Left lung (tissue), 10 donors: ENCODE measurements around the gene RRP1. TPM values are rescaled to one million over a fixed set of nuclear protein-coding genes. Genes with fewer than 3 reads are reported as not detected.
A peak's percentile ranks its signal among the peaks of the same experiment; 100 is the strongest.

ENCODE experiments used
- ATAC-seq: fragments of 200-7000 bp; cut with Tn5 transposase; one replicate; pipeline ENCODE4 v1.9.1; 2020; ENCODE audit warnings: moderate library complexity
- DNase-seq, 4 donors: peaks; one replicate each; pipeline ENCODE4 v3.0.0-alpha.2; 2013 to 2020
- H3K27ac ChIP-seq, 2 donors: fragments of 200-600 bp; sonication (generic) in 1 of 2; one replicate each; pipeline versions ENCODE4 v1.5.0 to v1.8.0; 2020 to 2021
- H3K27me3 ChIP-seq, 2 donors: fragments of 200-600 bp; sonication (generic) in 1 of 2; one replicate each; pipeline versions ENCODE4 v1.5.0 to v1.8.0; 2020 to 2021
- H3K36me3 ChIP-seq, 2 donors: fragments of 200-600 bp; sonication (generic) in 1 of 2; one replicate each; pipeline versions ENCODE4 v1.5.0 to v1.8.0; 2020 to 2021
- H3K4me1 ChIP-seq, 2 donors: fragments of 200-600 bp; one replicate each; pipeline ENCODE4 v1.8.0; 2021
- H3K4me3 ChIP-seq, 2 donors: fragments of 200-600 bp; sonication (generic) in 1 of 2; one replicate each; pipeline versions ENCODE4 v1.5.0 to v1.8.0; 2020 to 2021; ENCODE audit warnings: mild to moderate bottlenecking in 1 of 2
- H3K9me3 ChIP-seq, 2 donors: fragments of 200-600 bp; sonication (generic) in 1 of 2; one replicate each; pipeline versions ENCODE4 v1.5.0 to v1.8.0; 2020 to 2021
- intact Hi-C, 2 donors: fragments of 100-400 bp; cut with DNase I; formaldehyde crosslinking; loops; one replicate each; pipeline versions ENCODE4 v1.11.2 to v1.14.2; 2022
- polyA plus RNA-seq, 6 donors: library from polyadenylated mRNA; unstranded; fragments of 120-200 nt; gene quantifications; one replicate each; pipeline ENCODE4 v1.2.1, GENCODE V29; 2013; ENCODE audit not compliant: insufficient read length in 6 of 6
- total RNA-seq, 2 donors: library from RNA; stranded (reverse); fragmentation: NEBNext Ultra II Directional; extraction: Animal tissue kit (Norgen Biotek cat#: 25700); gene quantifications; one replicate each; pipeline ENCODE4 v1.2.1, GENCODE V29; 2021
- TF ChIP-seq, protein P1 (sequence below), 2 donors: fragments of 200-600 bp; sonication (generic) in 1 of 2; IDR thresholded peaks; one replicate each; pipeline versions ENCODE4 v1.5.0 to v1.8.0; 2021; ENCODE audit warnings: antibody characterized with exemption in 2 of 2
- donor health status: DM: no; HTN: yes; CAD: no.
- donor health status: DM: no; HTN: no; CAD: no.

Gene RRP1
- total and polyA plus RNA-seq, 8 donors: 16.1 to 28.0 (median 26.2) TPM

DNA sequence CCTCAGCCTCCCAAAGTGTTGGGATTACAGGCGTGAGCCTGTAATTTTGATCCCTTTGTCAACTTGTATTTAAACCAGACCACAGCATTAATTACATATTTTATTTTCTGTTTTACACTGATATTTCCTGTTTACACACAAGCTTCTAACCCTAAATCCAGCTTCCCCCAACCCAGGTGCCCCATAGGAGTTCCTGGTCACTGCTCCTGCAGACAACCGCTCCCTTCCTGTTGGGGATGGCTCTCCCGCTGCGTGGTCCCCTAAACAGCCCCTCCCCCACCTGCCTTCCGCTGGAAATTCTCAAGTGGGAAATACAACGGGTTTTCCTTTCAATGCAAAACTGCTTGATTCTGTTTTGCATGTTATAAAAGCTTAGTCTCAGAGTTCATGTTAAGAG is 17.0 kb upstream of the RRP1 start:
- intact Hi-C loops: loop anchor here in 1 of 2 donors (10.0 kb wide), 1 partner anchor 58 kb away; the partner anchor contains the start of gene PDXK
- H3K9me3 ChIP-seq: no peaks in the 10 kb centered on the region
- peaks cover 0 to 24% of the 10 kb centered on the region in 2 donors for H3K36me3 ChIP-seq
- H3K27me3 ChIP-seq: no peaks in the 10 kb centered on the region
- TF ChIP-seq, protein P1, sequence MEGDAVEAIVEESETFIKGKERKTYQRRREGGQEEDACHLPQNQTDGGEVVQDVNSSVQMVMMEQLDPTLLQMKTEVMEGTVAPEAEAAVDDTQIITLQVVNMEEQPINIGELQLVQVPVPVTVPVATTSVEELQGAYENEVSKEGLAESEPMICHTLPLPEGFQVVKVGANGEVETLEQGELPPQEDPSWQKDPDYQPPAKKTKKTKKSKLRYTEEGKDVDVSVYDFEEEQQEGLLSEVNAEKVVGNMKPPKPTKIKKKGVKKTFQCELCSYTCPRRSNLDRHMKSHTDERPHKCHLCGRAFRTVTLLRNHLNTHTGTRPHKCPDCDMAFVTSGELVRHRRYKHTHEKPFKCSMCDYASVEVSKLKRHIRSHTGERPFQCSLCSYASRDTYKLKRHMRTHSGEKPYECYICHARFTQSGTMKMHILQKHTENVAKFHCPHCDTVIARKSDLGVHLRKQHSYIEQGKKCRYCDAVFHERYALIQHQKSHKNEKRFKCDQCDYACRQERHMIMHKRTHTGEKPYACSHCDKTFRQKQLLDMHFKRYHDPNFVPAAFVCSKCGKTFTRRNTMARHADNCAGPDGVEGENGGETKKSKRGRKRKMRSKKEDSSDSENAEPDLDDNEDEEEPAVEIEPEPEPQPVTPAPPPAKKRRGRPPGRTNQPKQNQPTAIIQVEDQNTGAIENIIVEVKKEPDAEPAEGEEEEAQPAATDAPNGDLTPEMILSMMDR (IDR thresholded peaks at IDR 0.05): no peak
- peaks cover 12 to 53% of the 10 kb centered on the region in 2 donors for H3K4me1 ChIP-seq
- no peak for DNase-seq
- H3K4me3 ChIP-seq: no peak overlapping the region
- H3K27ac ChIP-seq: peak overlapping the region in 1 of 2 donors; percentile 45
- ATAC-seq: no peak

DNA sequence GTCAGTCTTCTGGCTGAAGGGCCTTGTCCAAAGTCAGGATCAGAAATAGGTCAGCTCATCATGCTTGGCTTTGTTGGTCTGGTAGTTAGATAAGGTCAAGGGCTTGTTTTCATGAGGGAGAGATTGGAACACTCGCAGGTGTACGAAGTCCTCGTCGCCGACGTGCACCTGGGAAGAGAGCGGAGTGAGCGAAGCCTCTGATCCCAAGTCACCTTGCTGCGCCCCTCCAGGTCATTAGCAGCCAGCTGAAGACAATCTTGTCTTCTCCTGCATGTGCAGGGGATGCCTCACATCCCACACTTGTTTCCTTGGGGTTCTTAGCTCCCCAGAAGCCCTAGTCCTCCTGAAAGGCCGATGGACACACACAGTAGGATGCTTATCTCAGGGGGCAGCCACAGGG is 15.2 kb upstream of the RRP1 start:
- no peak overlapping the region for H3K27ac ChIP-seq
- intact Hi-C loops: loop anchor here in 1 of 2 donors (10.0 kb wide), 1 partner anchor 59 kb away; the partner anchor contains the start of gene PDXK
- no peak for ATAC-seq
- no peaks in the 10 kb centered on the region for H3K27me3 ChIP-seq
- DNase-seq: no peak
- TF ChIP-seq, protein P1 (IDR thresholded peaks at IDR 0.05): no peak
- no peaks in the 10 kb centered on the region for H3K9me3 ChIP-seq
- peaks cover 8 to 42% of the 10 kb centered on the region in 2 donors for H3K4me1 ChIP-seq
- H3K4me3 ChIP-seq: peak overlapping the region in 1 of 2 donors; percentile 97
- peaks cover 0 to 24% of the 10 kb centered on the region in 2 donors for H3K36me3 ChIP-seq

DNA sequence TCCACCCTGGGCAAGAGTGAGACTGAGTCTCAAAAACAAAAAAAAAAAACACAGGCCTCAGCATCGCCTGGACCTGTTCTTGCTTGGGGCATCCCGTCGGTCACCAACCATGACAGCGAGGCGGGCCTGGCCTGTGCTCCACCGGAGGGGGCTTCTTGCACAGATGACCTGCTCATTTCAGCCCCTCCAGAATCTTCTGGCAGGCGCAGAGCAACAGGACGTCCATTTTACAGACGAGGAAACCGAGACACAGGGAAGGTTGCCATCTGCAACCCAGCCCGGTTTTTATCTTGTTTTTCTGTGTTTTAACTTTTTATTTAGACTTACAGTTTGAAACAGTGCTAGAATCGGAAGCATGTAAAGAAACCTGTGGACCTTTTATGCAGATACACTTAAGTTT is 14.2 kb upstream of the RRP1 start:
- H3K4me3 ChIP-seq: peak overlapping the region; percentile 77 to 97
- peaks cover 0 to 24% of the 10 kb centered on the region in 2 donors for H3K36me3 ChIP-seq
- no peaks in the 10 kb centered on the region for H3K9me3 ChIP-seq
- DNase-seq: no peak
- ATAC-seq: no peak
- intact Hi-C loops: loop anchor here in 1 of 2 donors (10.0 kb wide), 1 partner anchor 60 kb away; the partner anchor contains the start of gene PDXK
- peak overlapping the region; percentile 85 to 92 for H3K27ac ChIP-seq
- H3K27me3 ChIP-seq: no peaks in the 10 kb centered on the region
- TF ChIP-seq, protein P1 (IDR thresholded peaks at IDR 0.05): no peak
- H3K4me1 ChIP-seq: peaks cover 8 to 42% of the 10 kb centered on the region in 2 donors

DNA sequence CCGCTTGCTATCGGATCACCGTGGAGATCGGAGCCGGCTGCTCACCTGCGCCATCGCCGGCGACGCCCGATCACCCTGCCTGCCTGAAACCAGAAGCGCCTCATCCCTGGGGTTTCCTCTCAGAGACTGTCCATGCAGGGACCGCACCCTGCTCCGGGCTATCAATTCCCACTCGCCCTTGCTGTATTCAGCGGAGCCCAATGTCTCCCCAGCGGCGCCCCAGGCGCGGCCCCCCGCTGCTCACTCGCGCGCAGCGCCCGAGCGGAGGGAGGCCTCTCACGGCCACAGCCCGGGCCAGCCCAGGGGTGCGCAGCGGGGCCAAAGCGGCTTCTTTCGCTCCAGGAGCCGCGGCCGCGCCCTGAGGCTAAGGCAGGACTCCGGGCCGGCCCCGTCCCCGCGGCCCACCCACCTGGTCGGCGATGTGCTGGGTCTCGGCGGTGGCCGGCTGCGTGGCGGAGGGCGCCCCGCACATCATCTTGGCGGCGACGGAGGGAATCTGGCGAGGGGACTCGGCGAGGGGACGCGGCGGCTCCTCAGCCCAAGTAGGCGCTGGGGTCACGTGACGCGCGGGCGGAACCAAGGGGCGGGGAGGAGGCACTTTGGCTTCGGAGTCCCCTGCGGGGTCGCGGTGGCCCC is 13.5 kb upstream of the RRP1 start, which contains the start of gene CSTB:
Gene CSTB, minus strand, starts transcription at position 514 of the 636 bp plus-strand sequence. Its CDS starts 39 bp downstream, at position 475.
- peak; percentile 79 for ATAC-seq
- peak; percentile 74 to 98 (median 84) for DNase-seq
- Histone ChIP-seq H3K36me3 (peaks cover 0 to 24% of the 10 kb centered on the region in 2 donors), H3K4me1 (peaks cover 8 to 42% of the 10 kb centered on the region in 2 donors), H3K9me3 (no peaks in the 10 kb centered on the region), H3K4me3 (peak within 1 kb of the TSS; percentile 77 to 97), H3K27ac (peak within 1 kb of the TSS; percentile 85 to 92), H3K27me3 (no peaks in the 10 kb centered on the region)
- TF ChIP-seq, protein P1 (IDR thresholded peaks at IDR 0.05): no peak
- intact Hi-C loops: loop anchor here in 1 of 2 donors (10.0 kb wide), 1 partner anchor 61 kb away; the partner anchor contains the start of gene PDXK

DNA sequence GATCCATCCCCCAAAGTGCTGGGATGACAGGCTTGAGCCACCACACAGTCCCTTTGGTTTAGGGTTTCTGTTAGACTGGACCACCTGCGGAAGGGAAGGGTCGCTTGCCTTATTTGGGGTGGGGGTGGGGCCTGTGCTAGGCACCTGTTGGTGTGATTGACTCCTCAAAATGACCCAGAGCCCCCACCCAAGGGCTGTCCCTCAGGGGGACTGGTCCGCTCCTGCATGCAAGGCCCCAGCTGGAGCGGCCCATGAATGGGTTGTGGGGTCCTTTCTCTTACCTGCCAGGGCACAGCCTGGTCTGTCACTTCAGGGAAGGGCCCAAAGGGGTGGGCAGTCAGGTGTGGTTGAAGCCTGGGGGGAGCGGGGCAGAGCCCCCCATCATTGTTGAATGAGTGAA is 11.4 kb upstream of the RRP1 start:
- no peaks in the 10 kb centered on the region for H3K9me3 ChIP-seq
- ATAC-seq (no peak), DNase-seq (peak in 1 of 4 donors; percentile 60)
- intact Hi-C loops: loop anchor here in 1 of 2 donors (10.0 kb wide), 1 partner anchor 63 kb away; the partner anchor contains the start of gene PDXK
- TF ChIP-seq, protein P1 (IDR thresholded peaks at IDR 0.05): no peak
- peaks cover 8 to 36% of the 10 kb centered on the region in 2 donors for H3K4me1 ChIP-seq
- H3K27me3 ChIP-seq: no peaks in the 10 kb centered on the region
- H3K27ac ChIP-seq: no peak overlapping the region
- H3K36me3 ChIP-seq: peaks cover 0 to 18% of the 10 kb centered on the region in 2 donors
- no peak overlapping the region for H3K4me3 ChIP-seq
